Naive thymus-derived CD8-positive, alpha-beta T cell (primary cell): Measurements from ENCODE around the gene HPCAL4. TPM values are rescaled to one million over a fixed set of nuclear protein-coding genes. Genes with fewer than 3 reads are reported as not detected.
A peak's percentile ranks its signal among the peaks of the same experiment; 100 is the strongest.

Experiments
- ATAC-seq, 2 donors: fragments of 150-1000 bp; cut with Tn5 transposase in 1 of 2; sonication (Bioruptor Pico), chemical (Tn5 transposase) in 1 of 2; 1 replicate in 1 of 2; 2 replicates in 1 of 2; pipeline ENCODE4 v1.10.0; 2021; ENCODE audit warnings: mild to moderate bottlenecking in 2 of 2, moderate library complexity in 2 of 2
- POLR2A ChIA-PET: fragments of 350-600 bp; sonication (Branson Sonifier 250); formaldehyde crosslinking; loops from one replicate; lab custom pipeline; 2021; ENCODE audit warnings: antibody characterized with exemption; lab: Charles Lee
- DNase-seq, 10 donors: peaks; one replicate each; pipeline versions ENCODE4 v3.0.0 to v3.0.0-alpha.2; 2020 to 2022
- H3K27ac Mint-ChIP-seq, 10 donors: one replicate each; pipeline ENCODE4 v1.8.0; 2020 to 2022; ENCODE audit warnings: mild to moderate bottlenecking in 10 of 10, mixed read lengths in 10 of 10, moderate library complexity in 4 of 10, inconsistent platforms in 1 of 10
- H3K27me3 Mint-ChIP-seq, 5 donors: one replicate each; pipeline ENCODE4 v1.8.0; 2021 to 2022; ENCODE audit warnings: mixed read lengths in 5 of 5
- H3K36me3 Mint-ChIP-seq, 3 donors: one replicate each; pipeline ENCODE4 v1.8.0; 2020 to 2022; ENCODE audit warnings: mixed read lengths in 3 of 3, mild to moderate bottlenecking in 2 of 3, inconsistent platforms in 1 of 3
- H3K4me1 Mint-ChIP-seq, 4 donors: one replicate each; pipeline ENCODE4 v1.8.0; 2021 to 2022; ENCODE audit warnings: mixed read lengths in 4 of 4
- H3K4me3 Mint-ChIP-seq, 10 donors: one replicate each; pipeline ENCODE4 v1.8.0; 2020 to 2022; ENCODE audit warnings: mild to moderate bottlenecking in 10 of 10, mixed read lengths in 10 of 10, moderate library complexity in 6 of 10, inconsistent platforms in 1 of 10
- H3K9me3 Mint-ChIP-seq, 9 donors: one replicate each; pipeline ENCODE4 v1.8.0; 2020 to 2022; ENCODE audit warnings: mixed read lengths in 9 of 9, mild to moderate bottlenecking in 3 of 9, inconsistent platforms in 1 of 9, moderate library complexity in 1 of 9
- polyA plus RNA-seq, 3 donors: library from polyadenylated mRNA; unstranded; fragments of 300-500 nt; fragmentation: Illumina TruSeq; gene quantifications; one replicate each; pipeline ENCODE4 v1.2.3, GENCODE V29; 2021
- total RNA-seq, 8 experiments: library from RNA in 2 of 8; stranded (reverse) in 2 of 8; gene quantifications; one replicate each; pipeline ENCODE4 v1.2.3 and lab custom pipeline; 2021 to 2026

The HPCAL4 gene
- total and polyA plus RNA-seq, 5 experiments from 2014 or later = 2.1 to 32.5 (median 4.6) TPM

- H3K27ac Mint-ChIP-seq = no peak overlapping the region
- peaks cover 14 to 38% (median 29%) of the 10 kb centered on the region in 5 donors for H3K27me3 Mint-ChIP-seq
- POLR2A ChIA-PET = interaction anchor here (1.2 to 6.3 kb wide), 4 partner anchors 8 to 65 kb away, joined by 3 to 37 read pairs (median 18); partner anchors contain the start of genes HPCAL4 and PPIE
- ATAC-seq = no peak
- peak overlapping the region in 2 of 10 donors; percentile 77 to 79 for H3K4me3 Mint-ChIP-seq
- no peaks in the 10 kb centered on the region for H3K9me3 Mint-ChIP-seq
- H3K4me1 Mint-ChIP-seq = peaks cover 0 to 16% (median 5%) of the 10 kb centered on the region in 4 donors
- DNase-seq = no peak
- no peaks in the 10 kb centered on the region for H3K36me3 Mint-ChIP-seq
These were observed 18.0 kb downstream of the HPCAL4 start for GRCh38 chr1:39673215-39673614.

- peak overlapping the region in 2 of 10 donors; percentile 11 to 43 for H3K27ac Mint-ChIP-seq
- POLR2A ChIA-PET = interaction anchor here (0.6 to 6.3 kb wide), 6 partner anchors 8 to 119 kb away, joined by 3 to 37 read pairs (median 7); partner anchors contain the start of genes HPCAL4 and PPIE
- H3K9me3 Mint-ChIP-seq = no peaks in the 10 kb centered on the region
These were observed 18.7 kb downstream of the HPCAL4 start for GRCh38 chr1:39672551-39672947.

DNA sequence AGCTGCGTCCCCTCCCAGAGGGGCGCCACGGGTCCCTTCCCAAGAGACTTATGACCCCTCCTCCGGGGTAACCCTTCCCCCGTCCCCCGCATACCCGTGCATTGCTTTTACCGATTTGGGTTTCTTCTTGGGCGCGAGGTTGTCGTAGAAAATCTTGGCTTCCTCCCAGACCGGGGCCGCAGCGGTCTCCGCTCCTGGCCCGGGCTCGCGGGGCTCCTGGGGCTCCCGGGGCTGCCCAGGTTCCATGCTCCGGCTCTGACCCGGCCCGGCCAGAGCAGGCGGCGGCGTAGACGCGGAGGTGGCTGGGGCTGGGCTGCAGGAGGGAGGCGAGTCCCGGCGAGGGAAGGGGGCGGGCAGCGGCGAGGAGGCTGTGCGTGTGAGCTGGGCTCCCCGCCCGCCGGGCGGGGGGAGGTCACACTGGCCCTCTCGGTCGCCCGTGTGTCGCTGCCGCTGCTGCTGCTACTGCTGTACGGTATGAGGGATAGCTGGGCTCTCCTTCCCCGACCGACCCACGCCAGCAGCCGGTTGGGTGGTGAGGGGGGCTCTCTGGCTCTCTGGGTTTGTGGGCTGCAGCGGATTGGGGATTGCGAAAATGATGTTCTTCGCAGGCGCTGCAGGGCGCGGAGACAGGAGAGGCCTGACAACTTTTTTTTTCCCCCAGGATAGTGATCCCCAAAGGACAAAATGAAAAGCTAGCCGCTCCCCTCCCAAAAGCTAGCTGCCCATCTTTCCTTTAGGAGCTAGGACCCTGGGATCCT, 19.3 kb downstream of the HPCAL4 start, which contains the start of gene NT5C1A:
TSS of gene NT5C1A (minus strand) at position 315 of the 758 bp plus-strand sequence. CDS start at position 246, 69 bp downstream.
- peak in 3 of 10 donors; percentile 29 to 38 (median 32) for DNase-seq

More at GRCh38 chr1:39672551-39672947, 18.7 kb downstream of the HPCAL4 start:
- ATAC-seq (peak; percentile 33 to 37), DNase-seq (peak in 7 of 10 donors; percentile 14 to 71 (median 31))
- H3K4me1 Mint-ChIP-seq = peaks cover 0 to 16% (median 5%) of the 10 kb centered on the region in 4 donors
- peaks cover 0 to 2% (median 0%) of the 10 kb centered on the region in 3 donors for H3K36me3 Mint-ChIP-seq
- peak overlapping the region in 9 of 10 donors; percentile 53 to 79 (median 71) for H3K4me3 Mint-ChIP-seq
- peaks cover 16 to 44% (median 32%) of the 10 kb centered on the region in 5 donors for H3K27me3 Mint-ChIP-seq

GRCh38 chr1:39671433-39671792, 19.8 kb downstream of the HPCAL4 start:
- peak; percentile 11 to 22 for ATAC-seq
- Mint-ChIP-seq H3K27ac (no peak overlapping the region), H3K9me3 (no peaks in the 10 kb centered on the region), H3K36me3 (peaks cover 0 to 4% (median 0%) of the 10 kb centered on the region in 3 donors), H3K4me3 (peak overlapping the region in 7 of 10 donors; percentile 7 to 79 (median 70)), H3K4me1 (peaks cover 0 to 16% (median 5%) of the 10 kb centered on the region in 4 donors), H3K27me3 (peaks cover 21 to 47% (median 37%) of the 10 kb centered on the region in 5 donors)
- POLR2A ChIA-PET = interaction anchor here (0.6 to 6.3 kb wide), 6 partner anchors 9 to 118 kb away, joined by 3 to 37 read pairs (median 7); partner anchors contain the start of gene HPCAL4
- DNase-seq = no peak

More for the DNA sequence above, 19.3 kb downstream of the HPCAL4 start, which contains the start of gene NT5C1A:
- Mint-ChIP-seq H3K4me1 (peaks cover 0 to 16% (median 5%) of the 10 kb centered on the region in 4 donors), H3K27me3 (peaks cover 17 to 47% (median 33%) of the 10 kb centered on the region in 5 donors), H3K9me3 (no peaks in the 10 kb centered on the region), H3K36me3 (peaks cover 0 to 4% (median 0%) of the 10 kb centered on the region in 3 donors), H3K27ac (peak within 1 kb of the TSS in 3 of 10 donors; percentile 11 to 68 (median 43)), H3K4me3 (peak within 1 kb of the TSS; percentile 53 to 79 (median 70))
- POLR2A ChIA-PET = interaction anchor here (0.6 to 6.3 kb wide), 8 partner anchors 9 to 119 kb away, joined by 3 to 37 read pairs (median 7); partner anchors contain the start of genes HPCAL4 and PPIE
- peak; percentile 62 for ATAC-seq

DNA sequence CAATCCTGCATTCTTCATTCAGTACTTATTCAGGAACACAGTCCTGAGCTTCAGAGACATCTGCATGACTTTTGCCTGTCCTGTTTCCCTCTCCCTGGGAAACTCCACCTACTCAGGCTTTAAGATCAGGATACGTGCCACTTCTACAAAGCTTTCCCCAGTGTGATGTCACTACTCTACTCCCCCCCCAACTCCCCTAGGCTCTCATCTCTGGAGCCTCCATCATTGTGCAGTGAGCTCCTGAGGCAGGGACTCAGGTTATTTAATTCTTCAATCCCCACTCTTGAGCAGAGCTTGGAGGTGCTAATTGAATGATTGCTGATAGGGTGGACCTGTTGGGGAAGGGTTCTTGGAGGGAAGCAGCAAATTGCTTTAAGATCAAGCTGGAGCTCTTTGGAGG, 20.5 kb downstream of the HPCAL4 start:
- Mint-ChIP-seq H3K4me1 (peaks cover 0 to 16% (median 5%) of the 10 kb centered on the region in 4 donors), H3K9me3 (no peaks in the 10 kb centered on the region), H3K36me3 (peaks cover 0 to 4% (median 0%) of the 10 kb centered on the region in 3 donors), H3K4me3 (peak overlapping the region in 8 of 10 donors; percentile 26 to 70 (median 52)), H3K27me3 (peaks cover 21 to 47% (median 37%) of the 10 kb centered on the region in 5 donors), H3K27ac (no peak overlapping the region)
- DNase-seq (no peak), ATAC-seq (no peak)
- POLR2A ChIA-PET = interaction anchor here (1.9 to 6.3 kb wide), 3 partner anchors 10 to 50 kb away, joined by 7 to 37 read pairs (median 24); partner anchors contain the start of gene HPCAL4

DNA sequence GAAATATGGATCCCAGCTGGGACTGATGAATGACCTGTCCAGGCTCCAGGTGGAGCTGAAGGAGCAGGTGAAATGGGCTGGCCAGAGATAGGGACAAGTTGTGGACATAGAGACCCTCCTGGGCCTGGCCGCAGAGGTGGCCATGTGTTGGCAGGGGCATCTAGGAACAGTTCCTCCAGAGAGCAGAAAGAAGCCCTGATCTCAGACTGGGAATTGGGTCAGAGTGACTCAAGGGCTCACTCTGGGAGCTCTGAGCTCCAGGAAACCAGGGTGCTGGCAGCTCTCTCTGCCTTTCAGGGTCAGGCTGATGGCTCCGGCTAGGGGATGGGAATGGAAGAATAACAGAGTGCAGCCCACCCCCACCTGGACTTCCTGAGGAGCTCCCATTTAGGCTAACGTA, 22.3 kb downstream of the HPCAL4 start:
- peaks cover 0 to 4% (median 0%) of the 10 kb centered on the region in 3 donors for H3K36me3 Mint-ChIP-seq
- peaks cover 0 to 16% (median 5%) of the 10 kb centered on the region in 4 donors for H3K4me1 Mint-ChIP-seq
- peaks cover 21 to 47% (median 37%) of the 10 kb centered on the region in 5 donors for H3K27me3 Mint-ChIP-seq
- H3K27ac Mint-ChIP-seq = no peak overlapping the region
- ATAC-seq = no peak
- no peaks in the 10 kb centered on the region for H3K9me3 Mint-ChIP-seq
- H3K4me3 Mint-ChIP-seq = no peak overlapping the region
- no peak for DNase-seq
- POLR2A ChIA-PET = interaction anchor here (4.3 to 6.3 kb wide), 2 partner anchors 12 to 23 kb away, joined by 24 to 37 read pairs; partner anchors contain the start of gene HPCAL4

GRCh38 chr1:39668111-39668510, 23.1 kb downstream of the HPCAL4 start:
- H3K36me3 Mint-ChIP-seq = peaks cover 0 to 4% (median 0%) of the 10 kb centered on the region in 3 donors
- POLR2A ChIA-PET = no interaction called here
- no peak overlapping the region for H3K27ac Mint-ChIP-seq
- H3K4me1 Mint-ChIP-seq = peaks cover 0 to 16% (median 5%) of the 10 kb centered on the region in 4 donors
- H3K27me3 Mint-ChIP-seq = peaks cover 21 to 47% (median 34%) of the 10 kb centered on the region in 5 donors
- no peaks in the 10 kb centered on the region for H3K9me3 Mint-ChIP-seq
- DNase-seq = no peak
- no peak overlapping the region for H3K4me3 Mint-ChIP-seq
- no peak for ATAC-seq

- peaks cover 21 to 39% (median 31%) of the 10 kb centered on the region in 5 donors for H3K27me3 Mint-ChIP-seq
- H3K36me3 Mint-ChIP-seq = peaks cover 0 to 4% (median 0%) of the 10 kb centered on the region in 3 donors
- ATAC-seq = no peak
- H3K9me3 Mint-ChIP-seq = no peaks in the 10 kb centered on the region
- no peak for DNase-seq
- no peak overlapping the region for H3K4me3 Mint-ChIP-seq
- POLR2A ChIA-PET = no interaction called here
- peak overlapping the region in 1 of 10 donors; percentile 62 for H3K27ac Mint-ChIP-seq
- H3K4me1 Mint-ChIP-seq = peaks cover 0 to 9% (median 3%) of the 10 kb centered on the region in 4 donors
These were observed 24.5 kb downstream of the HPCAL4 start for GRCh38 chr1:39666772-39667171.

DNA sequence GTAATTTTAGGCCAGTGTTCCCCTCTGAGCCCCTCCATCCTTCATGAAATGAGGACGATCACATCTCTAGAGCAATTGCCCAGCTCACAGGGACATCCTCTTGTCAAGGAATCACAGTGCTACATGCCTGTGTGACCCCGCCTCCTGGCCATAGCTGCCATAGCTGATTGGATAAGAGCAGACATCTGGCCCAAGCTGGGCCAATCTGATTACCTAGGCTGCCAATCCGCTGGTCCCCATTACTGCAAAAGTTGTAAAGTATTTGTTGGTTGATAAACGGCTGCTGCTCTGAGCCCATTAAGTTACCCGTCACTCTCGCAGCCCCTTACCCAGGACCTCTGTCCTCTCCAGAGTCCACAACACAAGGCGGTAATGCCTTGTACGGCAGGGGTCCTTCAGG, 27.7 kb downstream of the HPCAL4 start:
- Mint-ChIP-seq H3K27me3 (peaks cover 5 to 16% (median 10%) of the 10 kb centered on the region in 5 donors), H3K4me3 (no peak overlapping the region), H3K4me1 (peaks cover 0 to 1% (median 0%) of the 10 kb centered on the region in 4 donors), H3K27ac (no peak overlapping the region), H3K9me3 (no peaks in the 10 kb centered on the region), H3K36me3 (peaks cover 0 to 4% (median 0%) of the 10 kb centered on the region in 3 donors)
- DNase-seq (no peak), ATAC-seq (no peak)
- POLR2A ChIA-PET = no interaction called here

DNA sequence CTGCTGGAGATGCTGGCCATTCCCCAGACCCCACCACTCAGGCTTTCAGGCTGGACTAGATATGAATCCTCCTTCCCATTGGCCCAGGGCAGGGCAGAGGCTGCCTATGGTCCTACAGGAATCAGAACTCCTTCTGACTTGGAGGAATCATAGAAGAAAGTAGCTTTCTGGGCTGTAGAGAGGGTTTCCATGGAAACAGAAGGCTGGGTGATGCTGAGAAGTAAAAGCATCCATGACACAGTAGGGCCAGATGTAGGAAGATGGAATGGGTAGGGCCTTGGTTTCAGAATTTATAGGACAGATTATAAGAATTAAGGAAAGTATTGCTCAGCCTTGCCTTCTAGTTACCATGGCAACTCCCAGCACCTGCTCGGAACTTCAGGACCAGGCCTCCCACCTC, 28.4 kb downstream of the HPCAL4 start:
- POLR2A ChIA-PET = no interaction called here
- H3K27ac Mint-ChIP-seq = no peak overlapping the region
- DNase-seq = no peak
- peaks cover 0 to 12% (median 8%) of the 10 kb centered on the region in 5 donors for H3K27me3 Mint-ChIP-seq
- ATAC-seq = no peak
- peaks cover 0 to 4% (median 3%) of the 10 kb centered on the region in 4 donors for H3K4me1 Mint-ChIP-seq
- no peaks in the 10 kb centered on the region for H3K9me3 Mint-ChIP-seq
- H3K4me3 Mint-ChIP-seq = no peak overlapping the region
- H3K36me3 Mint-ChIP-seq = peaks cover 0 to 4% (median 0%) of the 10 kb centered on the region in 3 donors

- Mint-ChIP-seq H3K36me3 (no peaks in the 10 kb centered on the region), H3K4me1 (peaks cover 0 to 7% (median 4%) of the 10 kb centered on the region in 4 donors), H3K27me3 (peaks cover 0 to 8% (median 0%) of the 10 kb centered on the region in 5 donors), H3K27ac (no peak overlapping the region), H3K9me3 (no peaks in the 10 kb centered on the region), H3K4me3 (no peak overlapping the region)
- POLR2A ChIA-PET = no interaction called here
- DNase-seq (no peak), ATAC-seq (no peak)
These were observed 31.7 kb downstream of the HPCAL4 start for GRCh38 chr1:39659538-39659937.

DNA sequence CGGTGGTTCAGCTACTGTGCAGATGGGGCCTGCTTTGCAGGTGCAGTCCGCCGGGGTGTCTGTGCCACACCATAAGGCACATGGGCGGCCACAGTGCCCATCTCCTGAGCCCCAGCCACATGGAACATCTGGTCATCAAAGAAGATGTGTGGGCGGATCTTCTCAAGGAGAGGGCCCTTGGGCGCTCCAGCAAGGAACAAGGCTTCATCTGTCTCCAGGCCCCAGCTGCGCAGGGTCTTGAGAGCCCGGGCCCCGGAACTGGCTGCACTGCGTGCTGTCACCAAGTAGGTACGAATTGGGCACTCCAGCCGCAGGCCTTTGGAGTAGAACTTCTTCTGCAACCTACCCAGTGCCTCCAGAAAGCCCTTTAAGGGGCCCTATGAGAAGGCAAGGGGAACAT, 32.1 kb downstream of the HPCAL4 start:
- peaks cover 0 to 7% (median 4%) of the 10 kb centered on the region in 4 donors for H3K4me1 Mint-ChIP-seq
- ATAC-seq (no peak), DNase-seq (no peak)
- H3K4me3 Mint-ChIP-seq = no peak overlapping the region
- no peaks in the 10 kb centered on the region for H3K9me3 Mint-ChIP-seq
- H3K27ac Mint-ChIP-seq = no peak overlapping the region
- H3K36me3 Mint-ChIP-seq = no peaks in the 10 kb centered on the region
- POLR2A ChIA-PET = no interaction called here
- peaks cover 0 to 8% (median 0%) of the 10 kb centered on the region in 5 donors for H3K27me3 Mint-ChIP-seq
